ENCODE measurements around the gene MCRIP2.

DNA sequence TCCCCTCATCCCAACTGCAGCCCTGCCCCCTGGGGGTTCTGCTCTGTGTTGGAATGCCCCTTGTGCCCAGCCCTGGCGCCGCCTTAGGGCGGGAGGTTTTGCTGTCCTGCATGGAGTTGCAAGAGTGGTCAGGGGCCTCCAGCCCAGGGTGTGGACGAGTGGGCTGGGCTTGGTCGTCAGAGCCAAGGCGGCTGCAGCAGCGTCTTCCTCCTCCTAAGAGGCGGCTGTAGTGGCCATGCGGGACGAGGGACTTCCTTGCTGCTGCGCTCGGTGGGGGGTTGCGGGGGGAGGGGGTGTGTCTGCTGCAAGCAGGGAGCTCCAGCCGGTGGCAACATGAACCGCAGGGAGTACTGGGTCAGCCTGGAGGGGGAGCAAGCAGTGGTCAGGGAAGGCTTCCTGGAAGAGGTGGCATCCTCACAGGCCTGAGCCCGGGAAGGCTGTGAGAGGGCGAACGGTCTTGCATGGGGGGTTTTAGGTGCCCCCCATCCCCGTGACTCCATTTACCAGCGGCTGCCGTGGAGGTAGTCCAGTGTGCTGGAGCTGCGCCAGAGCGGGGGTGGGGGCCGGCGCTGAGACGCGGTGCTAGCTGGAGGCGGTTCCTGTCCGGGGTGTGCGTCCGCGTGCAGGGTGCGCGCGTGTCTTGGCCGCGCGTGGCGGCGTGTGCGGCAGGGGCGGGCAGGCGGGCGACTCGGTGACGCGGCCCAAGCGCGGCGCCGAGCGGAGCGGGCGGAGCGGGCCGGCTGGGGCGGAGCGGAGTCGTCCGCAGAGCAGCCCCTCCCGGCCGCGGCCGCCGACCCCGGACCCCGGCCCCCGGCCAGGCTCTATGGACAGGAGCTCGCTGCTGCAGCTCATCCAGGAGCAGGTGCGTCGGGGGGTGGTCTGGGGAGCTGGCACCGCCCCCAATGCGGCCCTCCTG lies 33.6 kb downstream of the MCRIP2 start, which contains the start of gene RHBDL1:
- TF ChIP-seq GABPA (IDR thresholded peaks at IDR 0.05 in 1 of 2, conservative IDR thresholded peaks at IDR 0.05 in 1 of 2) (no peak), SP1 (IDR thresholded peaks at IDR 0.05) (no peak), CTCF (IDR thresholded peaks at IDR 0.05; ENCODE audit: low read depth, low read length, missing input control) (no peak), RAD21 (IDR thresholded peaks at IDR 0.05) (no peak), FOXA2 (IDR thresholded peaks at IDR 0.05) (no peak), REST (IDR thresholded peaks at IDR 0.05) (no peak), YY1 (IDR thresholded peaks at IDR 0.05) (no peak), FOXA1 (IDR thresholded peaks at IDR 0.05) (no peak), MAX (IDR thresholded peaks at IDR 0.05) (no peak)
- TF ChIP-seq, protein P1, sequence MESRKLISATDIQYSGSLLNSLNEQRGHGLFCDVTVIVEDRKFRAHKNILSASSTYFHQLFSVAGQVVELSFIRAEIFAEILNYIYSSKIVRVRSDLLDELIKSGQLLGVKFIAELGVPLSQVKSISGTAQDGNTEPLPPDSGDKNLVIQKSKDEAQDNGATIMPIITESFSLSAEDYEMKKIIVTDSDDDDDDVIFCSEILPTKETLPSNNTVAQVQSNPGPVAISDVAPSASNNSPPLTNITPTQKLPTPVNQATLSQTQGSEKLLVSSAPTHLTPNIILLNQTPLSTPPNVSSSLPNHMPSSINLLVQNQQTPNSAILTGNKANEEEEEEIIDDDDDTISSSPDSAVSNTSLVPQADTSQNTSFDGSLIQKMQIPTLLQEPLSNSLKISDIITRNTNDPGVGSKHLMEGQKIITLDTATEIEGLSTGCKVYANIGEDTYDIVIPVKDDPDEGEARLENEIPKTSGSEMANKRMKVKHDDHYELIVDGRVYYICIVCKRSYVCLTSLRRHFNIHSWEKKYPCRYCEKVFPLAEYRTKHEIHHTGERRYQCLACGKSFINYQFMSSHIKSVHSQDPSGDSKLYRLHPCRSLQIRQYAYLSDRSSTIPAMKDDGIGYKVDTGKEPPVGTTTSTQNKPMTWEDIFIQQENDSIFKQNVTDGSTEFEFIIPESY (IDR thresholded peaks at IDR 0.05) = no peak
